GM12878 (cell line): ENCODE measurements around the gene GJD3. TPM values are rescaled to one million over a fixed set of nuclear protein-coding genes. Genes with fewer than 3 reads are reported as not detected.

Experiments used
- ATAC-seq: fragments of 200-7000 bp; cut with Tn5 transposase; 3 replicates; pipeline ENCODE4 v1.9.1; 2020; ENCODE audit warnings: mild to moderate bottlenecking, moderate library complexity
- BruUV-seq: library from RNA; stranded (reverse); fragments of 400-500 nt; replicated peaks from 2 replicates; lab custom pipeline; 2021; lab: Mats Ljungman, UMichigan
- CTCF ChIA-PET: fragments of 300-600 bp; sonication (Branson Sonifier 250); formaldehyde crosslinking; extraction: SDS; loops from one replicate; lab custom pipeline; 2021; ENCODE audit warnings: inconsistent platforms; lab: Yijun Ruan, JAX
- POLR2A ChIA-PET: fragments of 350-600 bp; formaldehyde crosslinking; extraction: SDS; loops from one replicate; lab custom pipeline; 2021; ENCODE audit warnings: inconsistent platforms; lab: Charles Lee
- RAD21 ChIA-PET: fragments of 300-600 bp; sonication (Branson Sonifier 250); formaldehyde crosslinking; loops from one replicate; lab custom pipeline; 2023; ENCODE audit warnings: antibody characterized with exemption; ENCODE audit not compliant: unreplicated experiment; lab: Charles Lee
- SMC1A ChIA-PET: fragments of 300-600 bp; sonication (Branson Sonifier 250); formaldehyde crosslinking; loops from one replicate; lab custom pipeline; 2023; ENCODE audit not compliant: unreplicated experiment, uncharacterized antibody; lab: Charles Lee
- DNase-seq: peaks from one replicate; pipeline ENCODE4 v3.0.0-alpha.2; 2011; ENCODE audit warnings: low read depth, low spot score
- FAIRE-seq: peaks from 3 replicates; lab custom pipeline; 2011; peaks lifted over from hg19 to GRCh38; lab: Jason Lieb, UNC
- H2AFZ ChIP-seq: 2 replicates; pipeline ENCODE4 v1.6.0; 2011; ENCODE audit warnings: low read depth, low read length, control low read depth; ENCODE audit not compliant: control insufficient read depth
- H3K27ac ChIP-seq: 2 replicates; pipeline ENCODE4 v1.5.1; 2011; ENCODE audit warnings: control low read depth; ENCODE audit not compliant: control insufficient read depth, insufficient read depth
- H3K27me3 ChIP-seq, 2 experiments: replicated peaks in 1 of 2; 2 replicates each; pipeline versions ENCODE4 v1.6.0 to v1.6.1; 2011; ENCODE audit warnings: low read length in 1 of 2; ENCODE audit not compliant: control insufficient read depth in 2 of 2, insufficient read depth in 2 of 2
- H3K36me3 ChIP-seq, 2 experiments: 2 replicates each; pipeline ENCODE4 v1.5.1; 2011; ENCODE audit warnings: low read length in 1 of 2; ENCODE audit not compliant: control insufficient read depth in 2 of 2, insufficient read depth in 2 of 2
- H3K4me1 ChIP-seq: 2 replicates; pipeline ENCODE4 v1.6.1; 2011; ENCODE audit warnings: mild to moderate bottlenecking, low read length, moderate library complexity, mixed read lengths; ENCODE audit not compliant: control insufficient read depth, insufficient read depth
- H3K4me2 ChIP-seq: 2 replicates; pipeline ENCODE4 v1.6.0; 2011; ENCODE audit warnings: control low read depth; ENCODE audit not compliant: control insufficient read depth, insufficient read depth
- H3K4me3 ChIP-seq: fragments of 200-600 bp; sonication (generic); 2 replicates; pipeline ENCODE4 v1.5.1; 2016
- H3K79me2 ChIP-seq: 2 replicates; pipeline ENCODE4 v1.6.0; 2011; ENCODE audit warnings: low read length; ENCODE audit not compliant: control insufficient read depth, insufficient read depth
- H3K9ac ChIP-seq: 2 replicates; pipeline ENCODE4 v1.8.0; 2011; ENCODE audit warnings: low read length, control low read depth, mixed read lengths; ENCODE audit not compliant: control insufficient read depth, insufficient read depth
- H3K9me3 ChIP-seq: replicated peaks from 3 replicates; pipeline ENCODE4 v1.5.1; 2011; ENCODE audit warnings: mild to moderate bottlenecking, low read length; ENCODE audit not compliant: control insufficient read depth, insufficient read depth
- H4K20me1 ChIP-seq: 2 replicates; pipeline ENCODE4 v1.6.0; 2011; ENCODE audit not compliant: control insufficient read depth, insufficient read depth
- CEBPB ChIP-seq, 2 experiments: fragments of 150-350 bp in 1 of 2; IDR thresholded peaks; 2 replicates each; pipeline ENCODE4 v1.6.1; 2012 to 2014; ENCODE audit warnings: low read depth in 2 of 2, low read length in 2 of 2, borderline replicate concordance in 1 of 2, inconsistent platforms in 1 of 2
- REST ChIP-seq: IDR thresholded peaks from 2 replicates; pipeline ENCODE4 v1.6.1; 2012; ENCODE audit warnings: mild to moderate bottlenecking, low read depth, low read length
- SMC3 ChIP-seq: IDR thresholded peaks from 2 replicates; pipeline ENCODE4 v1.6.1; 2011; ENCODE audit warnings: low read length, improper control_type of control experiment, borderline replicate concordance
- WGBS: methylation state at CpG from one replicate; pipeline ENCODE4 v1.1.6; 2016; ENCODE audit warnings: low lambda C conversion rate; ENCODE audit not compliant: insufficient replicate concordance, insufficient coverage; ENCODE audit errors: missing lambda C conversion rate; 5-methylcytosine and 5-hydroxymethylcytosine counted together
- in situ Hi-C: fragments of 300-500 bp; cut with MboI; formaldehyde crosslinking; loops from 9 replicates; pipeline ENCODE4 v1.14.3; 2018; ENCODE audit warnings: mixed read lengths
- intact Hi-C: fragments of 100-400 bp; cut with micrococcal nuclease; formaldehyde crosslinking; loops from one replicate; pipeline ENCODE4 v1.14.2; 2022; ENCODE audit not compliant: unreplicated experiment
- polyA plus RNA-seq, 11 experiments: library from polyadenylated mRNA; depleted of rRNA in 4 of 11; unstranded in 6 of 11; stranded (reverse) in 5 of 11; fragments of >200 nt; fragmentation: Nextera tagmentation in 4 of 11; fragmentation: Illumina TruSeq in 1 of 11; extraction: Ambion mirVana in 4 of 11; extraction: Trizol in 1 of 11; gene quantifications; 1 replicate in 1 of 11; 2 replicates in 10 of 11; pipeline versions ENCODE4 v1.2.1 to v1.2.3, GENCODE V29; 2011 to 2016; ENCODE audit warnings: inconsistent platforms in 2 of 11, missing spikeins in 2 of 11, low read depth in 1 of 11
- total RNA-seq, 4 experiments: library from RNA; depleted of rRNA in 3 of 4; stranded (reverse); fragments of >200 nt in 3 of 4; fragmentation: Illumina TruSeq in 1 of 4; extraction: Trizol in 1 of 4; gene quantifications; 2 replicates each; pipeline versions ENCODE4 v1.2.1 to v1.2.3, GENCODE V29; 2013 to 2021
- TF ChIP-seq, protein P1 (sequence below): fragments of 450-650 bp; formaldehyde crosslinking; IDR thresholded peaks from 2 replicates; pipeline ENCODE4 v1.4.0; 2020; ENCODE audit warnings: mild to moderate bottlenecking, moderate library complexity
- TF ChIP-seq, protein P2 (sequence below): IDR thresholded peaks from 2 replicates; pipeline ENCODE4 v1.6.1; 2011; ENCODE audit warnings: borderline replicate concordance, low read depth, mild to moderate bottlenecking, moderate library complexity, low read length; ENCODE audit not compliant: insufficient read depth, poor library complexity, severe bottlenecking

The GJD3 gene
- total and polyA plus RNA-seq, 10 of the 15 experiments (the other 5 are each of a cell fraction or from before 2014, with no cell fraction given), result 1.6 TPM; not detected in 9

GRCh38 chr17:40378966-40379365 lies 14.4 kb upstream of the GJD3 start:
- WGBS, result 49% methylated on average over 7 of the region's 7 CpGs
- no peak for TF ChIP-seq REST
- no peak for TF ChIP-seq SMC3
- TF ChIP-seq, protein P1, sequence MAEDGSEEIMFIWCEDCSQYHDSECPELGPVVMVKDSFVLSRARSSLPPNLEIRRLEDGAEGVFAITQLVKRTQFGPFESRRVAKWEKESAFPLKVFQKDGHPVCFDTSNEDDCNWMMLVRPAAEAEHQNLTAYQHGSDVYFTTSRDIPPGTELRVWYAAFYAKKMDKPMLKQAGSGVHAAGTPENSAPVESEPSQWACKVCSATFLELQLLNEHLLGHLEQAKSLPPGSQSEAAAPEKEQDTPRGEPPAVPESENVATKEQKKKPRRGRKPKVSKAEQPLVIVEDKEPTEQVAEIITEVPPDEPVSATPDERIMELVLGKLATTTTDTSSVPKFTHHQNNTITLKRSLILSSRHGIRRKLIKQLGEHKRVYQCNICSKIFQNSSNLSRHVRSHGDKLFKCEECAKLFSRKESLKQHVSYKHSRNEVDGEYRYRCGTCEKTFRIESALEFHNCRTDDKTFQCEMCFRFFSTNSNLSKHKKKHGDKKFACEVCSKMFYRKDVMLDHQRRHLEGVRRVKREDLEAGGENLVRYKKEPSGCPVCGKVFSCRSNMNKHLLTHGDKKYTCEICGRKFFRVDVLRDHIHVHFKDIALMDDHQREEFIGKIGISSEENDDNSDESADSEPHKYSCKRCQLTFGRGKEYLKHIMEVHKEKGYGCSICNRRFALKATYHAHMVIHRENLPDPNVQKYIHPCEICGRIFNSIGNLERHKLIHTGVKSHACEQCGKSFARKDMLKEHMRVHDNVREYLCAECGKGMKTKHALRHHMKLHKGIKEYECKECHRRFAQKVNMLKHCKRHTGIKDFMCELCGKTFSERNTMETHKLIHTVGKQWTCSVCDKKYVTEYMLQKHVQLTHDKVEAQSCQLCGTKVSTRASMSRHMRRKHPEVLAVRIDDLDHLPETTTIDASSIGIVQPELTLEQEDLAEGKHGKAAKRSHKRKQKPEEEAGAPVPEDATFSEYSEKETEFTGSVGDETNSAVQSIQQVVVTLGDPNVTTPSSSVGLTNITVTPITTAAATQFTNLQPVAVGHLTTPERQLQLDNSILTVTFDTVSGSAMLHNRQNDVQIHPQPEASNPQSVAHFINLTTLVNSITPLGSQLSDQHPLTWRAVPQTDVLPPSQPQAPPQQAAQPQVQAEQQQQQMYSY (CRISPR knock-in tag), result no peak
- TF ChIP-seq, protein P2, sequence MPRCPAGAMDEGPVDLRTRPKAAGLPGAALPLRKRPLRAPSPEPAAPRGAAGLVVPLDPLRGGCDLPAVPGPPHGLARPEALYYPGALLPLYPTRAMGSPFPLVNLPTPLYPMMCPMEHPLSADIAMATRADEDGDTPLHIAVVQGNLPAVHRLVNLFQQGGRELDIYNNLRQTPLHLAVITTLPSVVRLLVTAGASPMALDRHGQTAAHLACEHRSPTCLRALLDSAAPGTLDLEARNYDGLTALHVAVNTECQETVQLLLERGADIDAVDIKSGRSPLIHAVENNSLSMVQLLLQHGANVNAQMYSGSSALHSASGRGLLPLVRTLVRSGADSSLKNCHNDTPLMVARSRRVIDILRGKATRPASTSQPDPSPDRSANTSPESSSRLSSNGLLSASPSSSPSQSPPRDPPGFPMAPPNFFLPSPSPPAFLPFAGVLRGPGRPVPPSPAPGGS, result peak; percentile 75
- no peak for TF ChIP-seq CEBPB (IDR thresholded peaks at IDR 0.05; ENCODE audit: borderline replicate concordance in 1 of 2, low read depth in 2 of 2, low read length in 2 of 2)
- ATAC-seq, result no peak
- Histone ChIP-seq H4K20me1 (no peaks in the 10 kb centered on the region), H3K4me3 (no peak overlapping the region), H3K4me1 (no peaks in the 10 kb centered on the region), H2AFZ (no peak overlapping the region), H3K79me2 (no peaks in the 10 kb centered on the region), H3K36me3 (no peaks in the 10 kb centered on the region), H3K9me3 (no peaks in the 10 kb centered on the region; the same call in 2 of the 3 replicates), H3K4me2 (no peak overlapping the region), H3K27me3 (no peaks in the 10 kb centered on the region), H3K9ac (no peak overlapping the region), H3K27ac (no peak overlapping the region)
- in situ Hi-C loops (no loop called here), intact Hi-C loops (no loop called here)
- no TSS peak for BruUV-seq
- ChIA-PET POLR2A (no interaction called here), RAD21 (no interaction called here), SMC1A (no interaction called here), CTCF (no interaction called here)
- DNase-seq, result no peak
- FAIRE-seq, result no peak
